Measurements from ENCODE around the gene PIBF1. TPM values are rescaled to one million over a fixed set of nuclear protein-coding genes. Genes with fewer than 3 reads are reported as not detected.

Gene PIBF1
- total and polyA plus RNA-seq, 10 of the 15 experiments (the other 5 are each of a cell fraction or from before 2014, with no cell fraction given): 6.4 to 24.5 (median 11.1) TPM

DNA sequence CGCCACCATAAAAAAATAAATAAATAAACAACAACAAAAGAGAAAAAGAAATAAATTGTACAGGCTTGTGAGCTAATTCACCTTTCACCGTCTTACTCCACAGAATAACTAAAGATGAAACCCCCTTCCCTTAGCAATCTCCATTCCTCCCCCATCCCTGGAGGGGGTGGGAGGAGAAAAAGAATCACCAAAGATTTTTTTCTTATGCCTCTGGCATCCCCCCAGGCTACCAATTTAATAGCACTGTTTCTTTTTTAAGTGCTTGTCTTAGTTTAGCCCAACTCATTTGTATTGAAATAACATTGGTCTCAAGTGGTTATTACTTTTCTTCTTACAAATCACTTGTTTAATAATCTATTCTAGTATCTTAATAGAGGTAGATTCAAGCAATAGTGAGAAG lies 253.0 kb downstream of the PIBF1 start (continued):
- TF ChIP-seq, protein P1, sequence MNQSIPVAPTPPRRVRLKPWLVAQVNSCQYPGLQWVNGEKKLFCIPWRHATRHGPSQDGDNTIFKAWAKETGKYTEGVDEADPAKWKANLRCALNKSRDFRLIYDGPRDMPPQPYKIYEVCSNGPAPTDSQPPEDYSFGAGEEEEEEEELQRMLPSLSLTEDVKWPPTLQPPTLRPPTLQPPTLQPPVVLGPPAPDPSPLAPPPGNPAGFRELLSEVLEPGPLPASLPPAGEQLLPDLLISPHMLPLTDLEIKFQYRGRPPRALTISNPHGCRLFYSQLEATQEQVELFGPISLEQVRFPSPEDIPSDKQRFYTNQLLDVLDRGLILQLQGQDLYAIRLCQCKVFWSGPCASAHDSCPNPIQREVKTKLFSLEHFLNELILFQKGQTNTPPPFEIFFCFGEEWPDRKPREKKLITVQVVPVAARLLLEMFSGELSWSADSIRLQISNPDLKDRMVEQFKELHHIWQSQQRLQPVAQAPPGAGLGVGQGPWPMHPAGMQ (IDR thresholded peaks at IDR 0.05; ENCODE audit: borderline replicate concordance): no peak
- TF ChIP-seq SIX5 (IDR thresholded peaks at IDR 0.05; ENCODE audit: low read depth, low read length, severe bottlenecking) (no peak), MXI1 (IDR thresholded peaks at IDR 0.05; ENCODE audit: low read depth, low read length) (no peak), GATAD2B (conservative IDR thresholded peaks at IDR 0.05; ENCODE audit: low read depth) (no peak), POLR2AphosphoS5 (IDR thresholded peaks at IDR 0.05; ENCODE audit: low read length) (no peak), HDGF (IDR thresholded peaks at IDR 0.05) (no peak), ZNF384 (IDR thresholded peaks at IDR 0.05; ENCODE audit: borderline replicate concordance, low read depth, low read length) (no peak), CREB1 (IDR thresholded peaks at IDR 0.05; ENCODE audit: low read depth) (no peak), STAT1 (conservative IDR thresholded peaks at IDR 0.05) (no peak), RBBP5 (conservative IDR thresholded peaks at IDR 0.05) (no peak)

DNA sequence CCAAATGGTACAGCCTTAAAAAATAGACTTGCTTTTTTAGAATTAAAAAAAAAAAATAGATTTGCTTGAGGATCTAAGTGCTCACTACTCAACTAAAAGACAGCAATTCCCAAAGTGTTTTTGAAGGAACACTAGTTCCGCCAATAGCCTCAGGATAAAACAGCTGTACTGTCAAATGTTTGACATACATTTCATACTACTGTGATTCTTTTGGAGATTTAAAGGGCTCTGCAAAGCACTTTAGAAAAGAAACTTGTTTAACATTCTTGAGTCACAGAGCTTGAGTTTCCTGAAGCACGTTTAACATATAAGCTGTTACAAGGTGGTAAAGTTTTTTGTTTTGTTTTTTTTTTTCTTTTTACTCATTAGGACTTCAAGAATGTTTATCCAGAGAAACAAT lies 253.7 kb downstream of the PIBF1 start:
- Histone ChIP-seq H3K79me2 (ENCODE audit: control insufficient read depth, insufficient read depth, low read length) (no peaks in the 10 kb centered on the region), H3K9ac (ENCODE audit: control insufficient read depth, insufficient read depth, low read length) (no peak overlapping the region), H3K27me3 (replicated peaks in 1 of 2; ENCODE audit: control insufficient read depth in 2 of 2, insufficient read depth in 2 of 2, low read length in 1 of 2) (no peaks in the 10 kb centered on the region), H3K4me3 (no peak overlapping the region), H3K27ac (ENCODE audit: control insufficient read depth, insufficient read depth) (no peak overlapping the region), H3K4me1 (ENCODE audit: control insufficient read depth, insufficient read depth, low read length) (no peaks in the 10 kb centered on the region), H3K36me3 (ENCODE audit: control insufficient read depth in 2 of 2, insufficient read depth in 2 of 2, low read length in 1 of 2) (no peaks in the 10 kb centered on the region), H3K9me3 (replicated peaks; ENCODE audit: control insufficient read depth, insufficient read depth, low read length) (no peaks in the 10 kb centered on the region), H4K20me1 (ENCODE audit: control insufficient read depth, insufficient read depth) (no peaks in the 10 kb centered on the region), H2AFZ (ENCODE audit: control insufficient read depth, low read depth, low read length) (no peak overlapping the region), H3K4me2 (ENCODE audit: control insufficient read depth, insufficient read depth) (no peak overlapping the region)
- ChIA-PET SMC1A (ENCODE audit: uncharacterized antibody, unreplicated experiment) (interaction anchor here (0.7 to 1.6 kb wide), 3 partner anchors 23 to 372 kb away, joined by 3 read pairs; no protein-coding TSS in a partner anchor), CTCF (interaction anchor here (0.7 kb wide), 1 partner anchor 29 kb away, joined by 3 read pairs; no protein-coding TSS in a partner anchor), RAD21 (ENCODE audit: unreplicated experiment) (no interaction called here), POLR2A (interaction anchor here (0.6 kb wide), 1 partner anchor 9 kb away, joined by 9 read pairs; no protein-coding TSS in a partner anchor)
- in situ Hi-C loops (cut with MboI): no loop called here
- no peak for DNase-seq (ENCODE audit: low read depth, low spot score)
- FAIRE-seq: no peak
- no peak for ATAC-seq
- WGBS (ENCODE audit: insufficient coverage, insufficient replicate concordance, low lambda C conversion rate, missing lambda C conversion rate): 100% methylated on average over 2 of the region's 2 CpGs
- no TSS peak for BruUV-seq (replicated peaks)
- TF ChIP-seq YBX1 (IDR thresholded peaks at IDR 0.05) (no peak), ZNF24 (IDR thresholded peaks at IDR 0.05) (no peak), SMAD1 (IDR thresholded peaks at IDR 0.05; ENCODE audit: low read depth, partially characterized antibody) (no peak), EED (IDR thresholded peaks at IDR 0.05; ENCODE audit: low read depth) (no peak), SUZ12 (IDR thresholded peaks at IDR 0.05; ENCODE audit: unreplicated experiment) (no peak), DPF2 (IDR thresholded peaks at IDR 0.05) (no peak), KDM1A (IDR thresholded peaks at IDR 0.05; ENCODE audit: borderline replicate concordance) (no peak)
- TF ChIP-seq, protein P2, sequence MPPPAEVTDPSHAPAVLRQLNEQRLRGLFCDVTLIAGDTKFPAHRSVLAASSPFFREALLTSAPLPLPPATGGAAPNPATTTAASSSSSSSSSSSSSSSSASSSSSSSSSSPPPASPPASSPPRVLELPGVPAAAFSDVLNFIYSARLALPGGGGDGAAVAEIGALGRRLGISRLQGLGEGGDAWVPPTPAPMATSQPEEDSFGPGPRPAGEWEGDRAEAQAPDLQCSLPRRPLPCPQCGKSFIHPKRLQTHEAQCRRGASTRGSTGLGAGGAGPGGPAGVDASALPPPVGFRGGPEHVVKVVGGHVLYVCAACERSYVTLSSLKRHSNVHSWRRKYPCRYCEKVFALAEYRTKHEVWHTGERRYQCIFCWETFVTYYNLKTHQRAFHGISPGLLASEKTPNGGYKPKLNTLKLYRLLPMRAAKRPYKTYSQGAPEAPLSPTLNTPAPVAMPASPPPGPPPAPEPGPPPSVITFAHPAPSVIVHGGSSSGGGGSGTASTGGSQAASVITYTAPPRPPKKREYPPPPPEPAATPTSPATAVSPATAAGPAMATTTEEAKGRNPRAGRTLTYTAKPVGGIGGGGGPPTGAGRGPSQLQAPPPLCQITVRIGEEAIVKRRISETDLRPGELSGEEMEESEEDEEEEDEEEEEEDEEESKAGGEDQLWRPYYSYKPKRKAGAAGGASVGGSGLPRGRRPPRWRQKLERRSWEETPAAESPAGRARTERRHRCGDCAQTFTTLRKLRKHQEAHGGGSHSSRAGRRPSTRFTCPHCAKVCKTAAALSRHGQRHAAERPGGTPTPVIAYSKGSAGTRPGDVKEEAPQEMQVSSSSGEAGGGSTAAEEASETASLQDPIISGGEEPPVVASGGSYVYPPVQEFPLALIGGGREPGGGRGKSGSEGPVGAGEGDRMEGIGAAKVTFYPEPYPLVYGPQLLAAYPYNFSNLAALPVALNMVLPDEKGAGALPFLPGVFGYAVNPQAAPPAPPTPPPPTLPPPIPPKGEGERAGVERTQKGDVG (CRISPR knock-in tag; IDR thresholded peaks at IDR 0.05): no peak
- intact Hi-C loops (cut with micrococcal nuclease; ENCODE audit: unreplicated experiment): no loop called here

Data from GM12878 (cell line).